ENCODE data around the gene SAAL1. TPM values are rescaled to one million over a fixed set of nuclear protein-coding genes. Genes with fewer than 3 reads are reported as not detected.

SAAL1 gene
- total RNA-seq, 2 experiments from 2014 or later: 21.3 to 24.5 TPM

- no peak overlapping the region for H3K27ac ChIP-seq (ENCODE audit: low read depth in 1 of 2, low read length in 2 of 2)
- no peaks in the 10 kb centered on the region for H3K27me3 ChIP-seq (ENCODE audit: control insufficient read depth in 1 of 2, insufficient read depth in 2 of 2, low read length in 2 of 2)
- Mint-ChIP-seq H3K4me3 (no peak overlapping the region), H3K9me3 (no peaks in the 10 kb centered on the region), H3K27ac (no peak overlapping the region), H3K27me3 (no peaks in the 10 kb centered on the region), H3K4me1 (ENCODE audit: low read depth) (no peaks in the 10 kb centered on the region), H3K36me3 (ENCODE audit: low read depth) (peaks cover 10% of the 10 kb centered on the region)
- TF ChIP-seq, protein P1, sequence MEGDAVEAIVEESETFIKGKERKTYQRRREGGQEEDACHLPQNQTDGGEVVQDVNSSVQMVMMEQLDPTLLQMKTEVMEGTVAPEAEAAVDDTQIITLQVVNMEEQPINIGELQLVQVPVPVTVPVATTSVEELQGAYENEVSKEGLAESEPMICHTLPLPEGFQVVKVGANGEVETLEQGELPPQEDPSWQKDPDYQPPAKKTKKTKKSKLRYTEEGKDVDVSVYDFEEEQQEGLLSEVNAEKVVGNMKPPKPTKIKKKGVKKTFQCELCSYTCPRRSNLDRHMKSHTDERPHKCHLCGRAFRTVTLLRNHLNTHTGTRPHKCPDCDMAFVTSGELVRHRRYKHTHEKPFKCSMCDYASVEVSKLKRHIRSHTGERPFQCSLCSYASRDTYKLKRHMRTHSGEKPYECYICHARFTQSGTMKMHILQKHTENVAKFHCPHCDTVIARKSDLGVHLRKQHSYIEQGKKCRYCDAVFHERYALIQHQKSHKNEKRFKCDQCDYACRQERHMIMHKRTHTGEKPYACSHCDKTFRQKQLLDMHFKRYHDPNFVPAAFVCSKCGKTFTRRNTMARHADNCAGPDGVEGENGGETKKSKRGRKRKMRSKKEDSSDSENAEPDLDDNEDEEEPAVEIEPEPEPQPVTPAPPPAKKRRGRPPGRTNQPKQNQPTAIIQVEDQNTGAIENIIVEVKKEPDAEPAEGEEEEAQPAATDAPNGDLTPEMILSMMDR (IDR thresholded peaks at IDR 0.05): no peak
- H3K9me3 ChIP-seq (ENCODE audit: control insufficient read depth in 1 of 2, insufficient read depth in 1 of 2, low read length in 2 of 2): no peaks in the 10 kb centered on the region
- no peaks in the 10 kb centered on the region for H3K4me1 ChIP-seq (ENCODE audit: insufficient read depth, low read length)
- ChIA-PET POLR2A (no interaction called here), CTCF (no interaction called here)
- no peak for DNase-seq
- H3K4me3 ChIP-seq (ENCODE audit: low read length): no peak overlapping the region
- peaks cover 4% of the 10 kb centered on the region for H3K36me3 ChIP-seq (ENCODE audit: insufficient read depth, low read length)
- no peak for ATAC-seq (ENCODE audit: poor library complexity)
- intact Hi-C loops (cut with DNase I, micrococcal nuclease): no loop called here
Measured at GRCh38 chr11:18067372-18067771, 38.5 kb downstream of the SAAL1 start.

- H3K27me3 Mint-ChIP-seq: no peaks in the 10 kb centered on the region
- DNase-seq: no peak
- POLR2A ChIA-PET: no interaction called here
- H3K27ac Mint-ChIP-seq: no peak overlapping the region
- Histone ChIP-seq H3K27ac (ENCODE audit: low read depth in 1 of 2, low read length in 2 of 2) (no peak overlapping the region), H3K9me3 (ENCODE audit: control insufficient read depth in 1 of 2, insufficient read depth in 1 of 2, low read length in 2 of 2) (no peaks in the 10 kb centered on the region), H3K4me3 (ENCODE audit: low read length) (no peak overlapping the region), H3K27me3 (ENCODE audit: control insufficient read depth in 1 of 2, insufficient read depth in 2 of 2, low read length in 2 of 2) (no peaks in the 10 kb centered on the region), H3K4me1 (ENCODE audit: insufficient read depth, low read length) (no peaks in the 10 kb centered on the region), H3K36me3 (ENCODE audit: insufficient read depth, low read length) (peaks cover 4% of the 10 kb centered on the region)
- CTCF ChIA-PET: no interaction called here
- intact Hi-C loops (cut with DNase I, micrococcal nuclease): no loop called here
- no peak for ATAC-seq (ENCODE audit: poor library complexity)
- no peak overlapping the region for H3K4me3 Mint-ChIP-seq
- H3K9me3 Mint-ChIP-seq: no peaks in the 10 kb centered on the region
- TF ChIP-seq, protein P1 (IDR thresholded peaks at IDR 0.05): no peak
- H3K36me3 Mint-ChIP-seq (ENCODE audit: low read depth): peaks cover 10% of the 10 kb centered on the region
- no peaks in the 10 kb centered on the region for H3K4me1 Mint-ChIP-seq (ENCODE audit: low read depth)
Measured at GRCh38 chr11:18066626-18067025, 39.3 kb downstream of the SAAL1 start.

DNA sequence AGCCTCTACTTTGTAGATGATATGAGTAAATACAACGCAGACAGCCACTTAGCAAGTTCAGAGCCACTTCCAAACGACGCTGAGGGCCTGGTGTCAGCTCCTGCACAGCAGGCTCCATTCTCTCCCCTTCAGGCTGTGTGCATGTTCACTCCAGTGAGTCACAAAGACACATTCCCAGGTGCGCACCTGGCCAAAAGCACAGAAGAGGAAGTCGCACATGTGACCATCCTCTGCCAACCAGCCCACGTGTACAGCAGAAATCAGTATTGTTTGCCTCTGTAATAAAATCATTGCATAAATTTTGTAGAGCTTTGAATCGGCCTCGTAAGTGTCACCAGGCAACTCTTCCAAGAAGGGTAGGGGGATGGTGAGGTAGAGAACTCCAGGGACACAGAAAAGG is 40.3 kb downstream of the SAAL1 start:
- H3K36me3 ChIP-seq (ENCODE audit: insufficient read depth, low read length): peaks cover under 1% of the 10 kb centered on the region
- H3K4me1 ChIP-seq (ENCODE audit: insufficient read depth, low read length): no peaks in the 10 kb centered on the region
- DNase-seq (no peak), ATAC-seq (ENCODE audit: poor library complexity) (no peak)
- Mint-ChIP-seq H3K27me3 (no peaks in the 10 kb centered on the region), H3K4me3 (no peak overlapping the region), H3K27ac (no peak overlapping the region), H3K9me3 (no peaks in the 10 kb centered on the region), H3K36me3 (ENCODE audit: low read depth) (peaks cover 3% of the 10 kb centered on the region), H3K4me1 (ENCODE audit: low read depth) (no peaks in the 10 kb centered on the region)
- TF ChIP-seq, protein P1 (IDR thresholded peaks at IDR 0.05): no peak
- H3K4me3 ChIP-seq (ENCODE audit: low read length): no peak overlapping the region
- H3K27me3 ChIP-seq (ENCODE audit: control insufficient read depth in 1 of 2, insufficient read depth in 2 of 2, low read length in 2 of 2): no peaks in the 10 kb centered on the region
- no peaks in the 10 kb centered on the region for H3K9me3 ChIP-seq (ENCODE audit: control insufficient read depth in 1 of 2, insufficient read depth in 1 of 2, low read length in 2 of 2)
- intact Hi-C loops (cut with DNase I, micrococcal nuclease): no loop called here
- CTCF ChIA-PET: no interaction called here
- POLR2A ChIA-PET: no interaction called here
- no peak overlapping the region for H3K27ac ChIP-seq (ENCODE audit: low read depth in 1 of 2, low read length in 2 of 2)

All from CD4-positive, alpha-beta T cell (primary cell).